GM13976 (cell line): ENCODE results near the gene LGALS14.
A peak's percentile ranks its signal among the peaks of the same experiment; 100 is the strongest.
"Not testable (repeated sequence)": the region's sequence is repeated elsewhere in the genome, so short reads cannot be mapped to it uniquely, and the experiment has no call there.

ENCODE experiments used
- DNase-seq: peaks from one replicate; pipeline ENCODE4 v3.0.0; 2012; ENCODE audit warnings: low spot score
- in situ Hi-C: fragments of 300-500 bp; cut with MboI; formaldehyde crosslinking; loops from one replicate; pipeline ENCODE4 v1.12.0; 2022; ENCODE audit warnings: low sequenced_read_pairs, mixed read lengths, inconsistent platforms; ENCODE audit not compliant: unreplicated experiment
- TF ChIP-seq, protein P1 (sequence below): IDR thresholded peaks from 2 replicates; pipeline ENCODE4 v1.5.1; 2012; ENCODE audit warnings: borderline replicate concordance, mild to moderate bottlenecking; ENCODE audit not compliant: insufficient read depth; ENCODE audit errors: extremely low read depth, missing control alignments, control extremely low read depth

Gene LGALS14

DNA sequence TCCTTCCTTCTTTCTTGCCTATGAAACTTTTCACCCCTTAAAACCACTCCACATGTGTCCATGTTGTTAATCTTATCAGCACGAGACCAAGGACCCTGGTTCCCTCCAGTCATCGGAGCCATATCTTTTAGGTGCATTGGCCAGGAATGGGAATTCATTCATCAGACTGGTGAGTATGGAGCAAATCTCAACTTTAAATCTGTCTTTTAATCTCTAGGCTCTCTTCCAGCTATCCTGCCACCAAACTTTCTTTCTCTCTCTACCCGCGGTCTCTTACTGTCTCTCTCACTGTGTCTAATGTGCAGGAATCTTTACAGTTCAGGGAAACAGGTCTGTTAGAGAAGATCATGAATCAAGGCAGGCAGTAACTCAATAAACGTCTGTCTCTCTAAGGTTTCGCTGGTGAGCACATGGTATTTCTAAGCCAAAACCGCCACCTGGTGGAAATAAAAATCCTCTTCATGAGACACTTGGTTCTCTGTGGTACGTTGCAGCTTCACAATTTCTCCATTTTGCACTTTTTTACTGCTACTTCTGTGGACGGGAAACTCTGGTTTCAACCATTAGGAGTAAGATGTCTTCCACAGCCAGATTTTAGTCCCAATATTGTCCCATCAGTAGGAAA lies 32.4 kb upstream of the LGALS14 start:
- TF ChIP-seq, protein P1, sequence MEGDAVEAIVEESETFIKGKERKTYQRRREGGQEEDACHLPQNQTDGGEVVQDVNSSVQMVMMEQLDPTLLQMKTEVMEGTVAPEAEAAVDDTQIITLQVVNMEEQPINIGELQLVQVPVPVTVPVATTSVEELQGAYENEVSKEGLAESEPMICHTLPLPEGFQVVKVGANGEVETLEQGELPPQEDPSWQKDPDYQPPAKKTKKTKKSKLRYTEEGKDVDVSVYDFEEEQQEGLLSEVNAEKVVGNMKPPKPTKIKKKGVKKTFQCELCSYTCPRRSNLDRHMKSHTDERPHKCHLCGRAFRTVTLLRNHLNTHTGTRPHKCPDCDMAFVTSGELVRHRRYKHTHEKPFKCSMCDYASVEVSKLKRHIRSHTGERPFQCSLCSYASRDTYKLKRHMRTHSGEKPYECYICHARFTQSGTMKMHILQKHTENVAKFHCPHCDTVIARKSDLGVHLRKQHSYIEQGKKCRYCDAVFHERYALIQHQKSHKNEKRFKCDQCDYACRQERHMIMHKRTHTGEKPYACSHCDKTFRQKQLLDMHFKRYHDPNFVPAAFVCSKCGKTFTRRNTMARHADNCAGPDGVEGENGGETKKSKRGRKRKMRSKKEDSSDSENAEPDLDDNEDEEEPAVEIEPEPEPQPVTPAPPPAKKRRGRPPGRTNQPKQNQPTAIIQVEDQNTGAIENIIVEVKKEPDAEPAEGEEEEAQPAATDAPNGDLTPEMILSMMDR, result peak; percentile 57
- DNase-seq, result peak; percentile 30
- in situ Hi-C loops, result loop anchor here (5.0 to 10.0 kb wide), 2 partner anchors 125 to 173 kb away; partner anchors contain the start of gene FBL

DNA sequence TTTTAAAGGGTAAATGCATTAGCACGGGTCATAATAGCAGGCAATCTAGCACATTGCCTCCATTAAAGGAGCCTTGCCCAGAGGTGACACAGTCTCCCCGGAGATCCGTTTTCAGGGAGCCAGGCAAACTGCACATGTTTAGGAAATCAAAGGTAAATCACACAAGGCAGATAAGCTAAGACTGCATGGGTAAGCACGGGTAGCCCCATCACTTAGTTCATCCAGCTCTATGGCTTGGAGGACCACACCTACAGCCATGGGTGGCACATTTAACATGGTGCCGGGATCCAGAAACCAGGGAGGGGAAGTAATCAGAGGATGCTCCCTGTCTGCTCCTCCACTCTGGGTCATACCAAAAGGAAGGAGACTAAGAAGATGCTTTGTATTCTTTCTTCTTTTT lies 31.8 kb upstream of the LGALS14 start:
- in situ Hi-C loops, result loop anchor here (5.0 to 10.0 kb wide), 2 partner anchors 125 to 172 kb away; partner anchors contain the start of gene FBL
- TF ChIP-seq, protein P1, result no peak
- no peak for DNase-seq

DNA sequence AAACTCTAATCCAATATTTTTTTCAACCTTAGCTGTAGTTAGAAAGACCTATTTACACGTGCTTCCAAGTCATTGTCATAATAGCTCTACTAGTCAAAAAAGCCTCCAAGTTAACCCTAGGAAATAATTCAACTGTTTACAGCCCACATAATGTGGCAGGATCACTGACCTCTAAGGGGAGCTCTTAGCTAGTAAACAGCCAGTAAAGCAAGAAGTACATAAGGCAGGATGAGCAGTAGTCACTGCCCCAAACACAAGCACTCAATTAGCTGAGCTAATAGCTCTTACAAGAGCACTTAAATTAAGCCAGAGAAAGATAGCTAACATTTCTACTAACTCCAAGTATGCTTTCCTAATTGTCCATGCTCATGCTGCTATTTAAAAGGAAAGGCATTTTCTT lies 30.4 kb upstream of the LGALS14 start:
- not testable (repeated sequence) for DNase-seq
- in situ Hi-C loops, result loop anchor here (5.0 to 10.0 kb wide), 2 partner anchors 127 to 171 kb away; partner anchors contain the start of gene FBL
- TF ChIP-seq, protein P1, result peak; percentile 59

DNA sequence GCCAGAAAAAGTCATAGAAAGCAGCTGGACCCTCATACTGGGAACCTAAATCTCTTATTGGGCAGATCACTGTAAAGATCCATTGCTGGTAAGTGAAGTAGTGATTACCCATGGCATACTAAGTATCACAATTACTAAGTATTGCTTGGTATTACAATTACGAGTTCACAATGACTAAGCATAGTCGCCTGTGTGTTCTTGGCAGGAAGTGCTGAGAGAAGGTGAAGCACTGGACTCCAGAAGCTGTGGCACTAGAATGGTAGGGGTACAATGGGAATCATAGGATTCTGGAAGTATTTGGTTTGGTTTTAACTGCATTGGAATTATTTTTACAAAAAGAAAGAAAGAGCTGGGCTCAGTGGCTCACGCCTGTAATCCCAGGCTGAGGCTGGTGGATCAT lies 28.3 kb upstream of the LGALS14 start:
- in situ Hi-C loops, result loop anchor here (10.0 kb wide), 1 partner anchor 169 kb away; the partner anchor contains the start of gene FBL
- peak; percentile 39 for DNase-seq
- TF ChIP-seq, protein P1, result no peak

DNA sequence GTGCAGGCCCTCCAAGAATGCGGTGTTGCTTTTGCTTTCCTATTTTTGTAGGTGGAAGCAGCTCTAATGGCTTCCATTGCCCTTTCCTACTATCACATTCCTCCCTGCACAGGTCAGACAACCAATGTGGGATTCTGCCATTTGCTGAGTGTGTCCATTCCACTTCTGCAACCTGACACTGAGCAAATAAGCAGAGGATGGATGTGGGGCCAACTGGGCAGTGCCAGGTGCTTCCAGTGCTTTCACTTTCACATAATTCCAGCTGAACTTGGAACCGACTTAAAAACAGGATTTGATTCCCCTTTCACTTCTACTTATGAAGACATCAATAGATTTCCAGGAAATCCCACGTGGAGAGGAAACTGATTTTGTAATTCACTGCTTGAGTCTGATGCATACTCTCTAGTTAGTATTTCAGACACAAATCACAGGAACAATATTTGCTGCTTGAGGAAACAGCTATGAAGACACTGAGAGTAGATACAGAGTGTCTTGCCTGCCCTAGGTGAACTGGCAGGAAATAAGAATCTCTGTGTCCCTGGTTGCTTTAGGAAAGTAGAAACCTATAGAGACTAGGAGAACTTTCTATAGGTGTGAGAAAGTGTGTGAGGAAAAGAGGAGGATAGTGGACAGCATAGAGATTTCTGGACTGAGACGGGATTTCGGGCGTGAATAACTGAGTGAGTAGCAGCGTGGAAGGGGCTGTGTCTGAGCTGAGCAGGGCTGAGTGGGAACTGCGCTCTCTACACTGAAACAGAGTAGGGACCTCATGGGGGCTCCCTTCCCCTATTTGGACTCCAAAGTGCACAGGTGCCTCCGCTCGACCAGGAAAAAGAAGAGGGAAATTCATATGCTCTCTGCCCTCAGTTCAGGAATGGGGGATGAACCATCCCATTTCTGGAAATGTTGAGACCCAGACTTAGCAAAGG lies 26.1 kb upstream of the LGALS14 start:
- in situ Hi-C loops, result loop anchor here (10.0 kb wide), 1 partner anchor 167 kb away; the partner anchor contains the start of gene FBL
- TF ChIP-seq, protein P1, result no peak
- no peak for DNase-seq

DNA sequence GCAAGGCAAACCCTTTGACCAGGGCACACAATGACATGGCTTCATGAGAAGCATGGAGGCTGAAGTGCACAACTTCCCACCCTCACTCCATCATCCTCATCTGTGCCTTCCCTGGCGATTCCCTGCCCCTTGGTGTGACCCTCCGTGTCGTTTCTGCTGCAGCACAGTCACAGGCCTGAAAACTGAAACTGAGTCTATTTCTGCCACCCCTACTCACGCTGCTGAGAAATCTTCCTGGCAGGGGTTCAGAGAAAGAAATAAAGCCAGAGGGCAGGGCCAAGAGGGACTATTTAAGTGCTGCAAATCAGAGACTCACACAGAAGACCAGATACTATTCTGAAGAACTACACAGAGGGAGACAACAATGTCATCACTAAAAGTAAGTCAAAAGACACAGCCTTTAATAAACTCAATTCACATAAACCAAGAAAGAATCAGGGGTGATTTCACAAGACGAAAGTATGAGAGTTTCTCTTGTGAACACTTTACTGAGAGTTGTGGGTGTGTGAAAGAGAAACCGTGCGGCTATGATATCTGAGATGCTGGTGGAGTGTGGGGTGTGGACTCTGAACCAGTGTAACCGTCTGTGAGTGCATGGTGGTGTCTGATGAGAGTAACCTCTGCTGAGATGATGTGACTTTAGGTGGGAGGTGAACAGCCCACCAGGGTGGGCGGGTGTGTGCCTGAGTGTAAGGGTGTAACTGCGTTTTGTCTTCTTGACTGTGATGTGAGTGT lies 25.1 kb upstream of the LGALS14 start:
- in situ Hi-C loops, result loop anchor here (10.0 kb wide), 1 partner anchor 166 kb away; the partner anchor contains the start of gene FBL
- TF ChIP-seq, protein P1, result no peak
- peak; percentile 58 for DNase-seq
